Lung (tissue), 12 donors: ENCODE measurements around the gene CANT1. TPM values are rescaled to one million over a fixed set of nuclear protein-coding genes. Genes with fewer than 3 reads are reported as not detected.

Experiments
- ATAC-seq: fragments of 200-7000 bp; cut with Tn5 transposase; one replicate; pipeline ENCODE4 v1.9.1; 2020; ENCODE audit warnings: moderate number of reproducible peaks; ENCODE audit not compliant: insufficient read depth, low FRiP score
- DNase-seq, 3 donors: peaks; one replicate each; pipeline ENCODE4 v3.0.0-alpha.2; 2013 to 2017
- H3K27ac ChIP-seq, 2 donors: one replicate each; pipeline ENCODE4 v1.5.1; 2013; ENCODE audit warnings: mild to moderate bottlenecking in 2 of 2, moderate library complexity in 2 of 2, control low read depth in 1 of 2, inconsistent platforms in 1 of 2, low read depth in 1 of 2, low read length in 1 of 2
- H3K27me3 ChIP-seq, 3 donors: one replicate each; pipeline ENCODE4 v1.5.1; 2013; ENCODE audit warnings: low read length in 2 of 3; ENCODE audit not compliant: control insufficient read depth in 3 of 3, insufficient read depth in 3 of 3
- H3K36me3 ChIP-seq, 4 donors: one replicate each; pipeline ENCODE4 v1.5.1; 2013; ENCODE audit warnings: low read length in 4 of 4, mild to moderate bottlenecking in 1 of 4, moderate library complexity in 1 of 4; ENCODE audit not compliant: control insufficient read depth in 4 of 4, insufficient read depth in 4 of 4
- H3K4me1 ChIP-seq, 5 donors: one replicate each; pipeline ENCODE4 v1.5.1; 2013; ENCODE audit warnings: low read length in 5 of 5, mild to moderate bottlenecking in 2 of 5, moderate library complexity in 1 of 5; ENCODE audit not compliant: control insufficient read depth in 5 of 5, insufficient read depth in 5 of 5
- H3K4me3 ChIP-seq: one replicate; pipeline ENCODE4 v1.5.1; 2013; ENCODE audit warnings: mild to moderate bottlenecking, control low read depth, moderate library complexity
- H3K9ac ChIP-seq, 2 donors: one replicate each; pipeline ENCODE4 v1.5.1; 2013; ENCODE audit warnings: low read length in 2 of 2, control low read depth in 1 of 2; ENCODE audit not compliant: insufficient read depth in 1 of 2
- H3K9me3 ChIP-seq, 4 donors: one replicate each; pipeline ENCODE4 v1.5.1; 2013; ENCODE audit warnings: low read length in 3 of 4, mild to moderate bottlenecking in 1 of 4, moderate library complexity in 1 of 4; ENCODE audit not compliant: control insufficient read depth in 4 of 4, insufficient read depth in 3 of 4
- WGBS, 2 donors: extraction: QIAGEN DNeasy Blood & Tissue Kit; methylation state at CpG; one replicate each; pipeline ENCODE4 v1.1.7; 2013; 5-methylcytosine and 5-hydroxymethylcytosine counted together
- polyA plus RNA-seq, 2 donors: library from polyadenylated mRNA; stranded (reverse); fragments of 200-250 nt; gene quantifications; one replicate each; pipeline ENCODE4 v1.2.1, GENCODE V29; 2013
- total RNA-seq, 2 donors: library from RNA; depleted of rRNA in 1 of 2; stranded (reverse); fragments of >200 nt in 1 of 2; gene quantifications; one replicate each; pipeline ENCODE4 v1.2.1, GENCODE V29; 2014 to 2021
- TF ChIP-seq, protein P1 (sequence below): IDR thresholded peaks from 2 replicates; pipeline ENCODE4 v1.5.1; 2012; ENCODE audit warnings: mild to moderate bottlenecking; ENCODE audit errors: control extremely low read depth, extremely low read depth
- donor health status: control.
- donor health status: control.
- donor health status: Bipolar disorder and iron deficiency.
- donor health status: healthy.
- donor health status: DM: yes; HTN: yes; CAD: no.

CANT1 gene
- total and polyA plus RNA-seq, 4 donors, result 8.5 to 75.8 (median 48.7) TPM

- DNase-seq (no peak), ATAC-seq (no peak)
- Histone ChIP-seq H3K27me3 (no peaks in the 10 kb centered on the region), H3K36me3 (peaks cover 0 to 11% (median 4%) of the 10 kb centered on the region in 4 donors), H3K9me3 (no peaks in the 10 kb centered on the region), H3K27ac (no peak overlapping the region), H3K4me3 (no peak overlapping the region), H3K9ac (no peak overlapping the region), H3K4me1 (peaks cover 0 to 29% (median 19%) of the 10 kb centered on the region in 5 donors)
- 82 to 83% methylated on average over 21 of the region's 21 CpGs for whole genome bisulfite sequencing, 2 donors
- TF ChIP-seq, protein P1, sequence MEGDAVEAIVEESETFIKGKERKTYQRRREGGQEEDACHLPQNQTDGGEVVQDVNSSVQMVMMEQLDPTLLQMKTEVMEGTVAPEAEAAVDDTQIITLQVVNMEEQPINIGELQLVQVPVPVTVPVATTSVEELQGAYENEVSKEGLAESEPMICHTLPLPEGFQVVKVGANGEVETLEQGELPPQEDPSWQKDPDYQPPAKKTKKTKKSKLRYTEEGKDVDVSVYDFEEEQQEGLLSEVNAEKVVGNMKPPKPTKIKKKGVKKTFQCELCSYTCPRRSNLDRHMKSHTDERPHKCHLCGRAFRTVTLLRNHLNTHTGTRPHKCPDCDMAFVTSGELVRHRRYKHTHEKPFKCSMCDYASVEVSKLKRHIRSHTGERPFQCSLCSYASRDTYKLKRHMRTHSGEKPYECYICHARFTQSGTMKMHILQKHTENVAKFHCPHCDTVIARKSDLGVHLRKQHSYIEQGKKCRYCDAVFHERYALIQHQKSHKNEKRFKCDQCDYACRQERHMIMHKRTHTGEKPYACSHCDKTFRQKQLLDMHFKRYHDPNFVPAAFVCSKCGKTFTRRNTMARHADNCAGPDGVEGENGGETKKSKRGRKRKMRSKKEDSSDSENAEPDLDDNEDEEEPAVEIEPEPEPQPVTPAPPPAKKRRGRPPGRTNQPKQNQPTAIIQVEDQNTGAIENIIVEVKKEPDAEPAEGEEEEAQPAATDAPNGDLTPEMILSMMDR, result no peak
These were observed 1.8 kb downstream of the CANT1 start for GRCh38 chr17:79007504-79008381.

- no peak for ATAC-seq
- TF ChIP-seq, protein P1, result no peak
- 88 to 92% methylated on average over 19 of the region's 19 CpGs for WGBS, 2 donors
- Histone ChIP-seq H3K4me1 (peaks cover 0 to 29% (median 19%) of the 10 kb centered on the region in 5 donors), H3K27me3 (no peaks in the 10 kb centered on the region), H3K36me3 (peaks cover 0 to 16% (median 4%) of the 10 kb centered on the region in 4 donors), H3K9ac (no peak overlapping the region), H3K4me3 (no peak overlapping the region), H3K27ac (no peak overlapping the region), H3K9me3 (no peaks in the 10 kb centered on the region)
- DNase-seq, result no peak
These were observed 2.6 kb downstream of the CANT1 start for GRCh38 chr17:79006794-79007503.

GRCh38 chr17:79006046-79006445 is 3.5 kb downstream of the CANT1 start:
- 77 to 85% methylated on average over 8 of the region's 8 CpGs for WGBS, 2 donors
- DNase-seq (no peak), ATAC-seq (no peak)
- Histone ChIP-seq H3K9me3 (no peaks in the 10 kb centered on the region), H3K9ac (no peak overlapping the region), H3K4me1 (peaks cover 0 to 29% (median 19%) of the 10 kb centered on the region in 5 donors), H3K36me3 (peaks cover 0 to 16% (median 4%) of the 10 kb centered on the region in 4 donors), H3K4me3 (no peak overlapping the region), H3K27ac (peak overlapping the region in 1 of 2 donors; percentile 83), H3K27me3 (no peaks in the 10 kb centered on the region)
- TF ChIP-seq, protein P1, result no peak
